ENCODE results near the gene HDAC9.

Gene HDAC9

DNA sequence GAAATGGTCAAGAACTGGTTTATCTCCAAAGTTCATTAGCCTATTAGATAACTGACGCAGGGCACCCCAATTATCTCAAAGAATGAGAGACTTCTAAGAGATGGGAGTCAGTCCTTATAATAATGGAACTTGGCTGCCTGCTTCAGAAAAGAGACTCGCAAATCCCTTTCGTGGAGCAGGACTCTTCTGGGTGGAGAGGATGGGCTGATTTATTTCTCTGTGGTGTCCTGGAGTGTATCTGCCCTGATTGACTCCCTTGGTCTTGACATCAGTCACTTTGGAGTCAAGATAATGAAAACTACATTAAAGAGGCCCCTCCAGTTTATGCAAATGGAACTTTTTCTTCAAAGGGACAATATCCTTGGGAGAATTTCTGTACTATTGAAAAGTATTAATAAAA is 198.9 kb downstream of the HDAC9 start:
- Histone ChIP-seq H3K9ac (ENCODE audit: low read length) (no peak overlapping the region), H3K4me3 (ENCODE audit: low read length) (no peak overlapping the region), H3K9me3 (ENCODE audit: control insufficient read depth, low read length) (no peaks in the 10 kb centered on the region), H3K36me3 (ENCODE audit: control insufficient read depth, insufficient read depth, low read length) (no peaks in the 10 kb centered on the region), H3K27me3 (ENCODE audit: control insufficient read depth, insufficient read depth, low read length) (no peaks in the 10 kb centered on the region), H3K4me1 (ENCODE audit: control insufficient read depth, insufficient read depth, low read length) (no peaks in the 10 kb centered on the region)

DNA sequence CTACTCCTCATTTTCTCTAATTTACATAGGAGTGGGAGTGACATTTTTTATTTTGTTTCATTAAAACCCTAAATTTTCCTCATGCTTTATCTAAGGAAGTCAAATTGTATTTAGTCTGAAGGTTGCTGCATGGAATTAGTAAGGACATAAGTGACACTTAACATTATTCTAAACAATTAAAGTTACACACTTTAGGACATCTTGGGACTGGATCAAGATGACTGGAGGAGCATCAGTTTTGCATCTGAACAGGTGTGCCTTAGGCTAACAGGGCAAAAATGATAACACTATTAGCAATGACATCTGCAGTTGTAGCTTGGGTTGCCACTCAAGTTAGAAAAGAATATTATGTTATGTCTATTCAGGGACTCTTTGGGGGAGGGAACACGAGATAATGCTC is 199.4 kb downstream of the HDAC9 start:
- H3K9ac ChIP-seq (ENCODE audit: low read length) = no peak overlapping the region
- no peaks in the 10 kb centered on the region for H3K36me3 ChIP-seq (ENCODE audit: control insufficient read depth, insufficient read depth, low read length)
- H3K27me3 ChIP-seq (ENCODE audit: control insufficient read depth, insufficient read depth, low read length) = no peaks in the 10 kb centered on the region
- H3K4me1 ChIP-seq (ENCODE audit: control insufficient read depth, insufficient read depth, low read length) = no peaks in the 10 kb centered on the region
- H3K4me3 ChIP-seq (ENCODE audit: low read length) = no peak overlapping the region
- no peaks in the 10 kb centered on the region for H3K9me3 ChIP-seq (ENCODE audit: control insufficient read depth, low read length)

DNA sequence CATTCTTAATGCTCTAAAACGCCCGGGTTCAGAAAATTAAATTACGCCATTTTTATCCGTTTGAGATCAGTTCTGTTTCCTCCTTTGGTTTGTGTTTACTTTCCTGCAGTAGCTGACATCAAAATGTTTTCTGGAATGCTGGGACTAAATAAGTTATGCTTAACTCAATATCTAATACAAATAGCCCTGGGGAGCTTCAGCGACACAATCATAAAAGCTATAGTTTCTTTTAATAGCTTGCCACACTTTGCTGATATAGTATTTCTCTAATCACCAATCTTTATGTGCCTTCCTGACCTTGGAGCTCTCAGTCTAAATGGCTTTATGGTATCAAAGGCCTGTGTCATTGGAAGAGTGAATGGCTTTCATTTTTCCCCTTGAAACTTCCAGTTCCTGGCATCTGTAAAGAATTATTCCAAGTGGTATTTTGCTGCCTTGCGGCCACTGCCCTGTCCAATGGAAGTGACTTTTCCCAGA is 202.7 kb downstream of the HDAC9 start:
- Histone ChIP-seq H3K4me3 (ENCODE audit: low read length) (no peak overlapping the region), H3K9ac (ENCODE audit: low read length) (no peak overlapping the region), H3K27me3 (ENCODE audit: control insufficient read depth, insufficient read depth, low read length) (no peaks in the 10 kb centered on the region), H3K9me3 (ENCODE audit: control insufficient read depth, low read length) (no peaks in the 10 kb centered on the region), H3K36me3 (ENCODE audit: control insufficient read depth, insufficient read depth, low read length) (no peaks in the 10 kb centered on the region), H3K4me1 (ENCODE audit: control insufficient read depth, insufficient read depth, low read length) (no peaks in the 10 kb centered on the region)

DNA sequence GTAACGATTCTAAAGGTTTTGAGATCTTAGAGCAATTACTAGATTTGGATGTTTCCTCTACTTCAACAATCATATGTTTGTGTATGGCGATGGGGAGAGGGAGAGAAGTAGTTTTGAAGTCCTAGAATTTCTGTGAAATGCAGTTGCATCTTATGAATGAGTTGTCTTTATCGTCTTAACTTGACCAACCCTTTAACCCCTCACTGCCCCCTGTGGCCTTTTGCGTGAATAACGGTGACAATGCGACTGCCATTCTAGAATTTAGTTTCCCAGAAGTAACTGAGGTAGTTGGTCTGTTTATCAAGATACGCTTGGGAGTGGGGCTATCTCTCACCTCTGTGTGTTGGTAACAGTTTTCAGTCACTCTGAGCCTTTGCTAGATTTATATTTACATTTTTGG is 204.6 kb downstream of the HDAC9 start:
- no peak overlapping the region for H3K4me3 ChIP-seq (ENCODE audit: low read length)
- no peaks in the 10 kb centered on the region for H3K36me3 ChIP-seq (ENCODE audit: control insufficient read depth, insufficient read depth, low read length)
- H3K9ac ChIP-seq (ENCODE audit: low read length) = no peak overlapping the region
- H3K27me3 ChIP-seq (ENCODE audit: control insufficient read depth, insufficient read depth, low read length) = no peaks in the 10 kb centered on the region
- no peaks in the 10 kb centered on the region for H3K4me1 ChIP-seq (ENCODE audit: control insufficient read depth, insufficient read depth, low read length)
- H3K9me3 ChIP-seq (ENCODE audit: control insufficient read depth, low read length) = no peaks in the 10 kb centered on the region

DNA sequence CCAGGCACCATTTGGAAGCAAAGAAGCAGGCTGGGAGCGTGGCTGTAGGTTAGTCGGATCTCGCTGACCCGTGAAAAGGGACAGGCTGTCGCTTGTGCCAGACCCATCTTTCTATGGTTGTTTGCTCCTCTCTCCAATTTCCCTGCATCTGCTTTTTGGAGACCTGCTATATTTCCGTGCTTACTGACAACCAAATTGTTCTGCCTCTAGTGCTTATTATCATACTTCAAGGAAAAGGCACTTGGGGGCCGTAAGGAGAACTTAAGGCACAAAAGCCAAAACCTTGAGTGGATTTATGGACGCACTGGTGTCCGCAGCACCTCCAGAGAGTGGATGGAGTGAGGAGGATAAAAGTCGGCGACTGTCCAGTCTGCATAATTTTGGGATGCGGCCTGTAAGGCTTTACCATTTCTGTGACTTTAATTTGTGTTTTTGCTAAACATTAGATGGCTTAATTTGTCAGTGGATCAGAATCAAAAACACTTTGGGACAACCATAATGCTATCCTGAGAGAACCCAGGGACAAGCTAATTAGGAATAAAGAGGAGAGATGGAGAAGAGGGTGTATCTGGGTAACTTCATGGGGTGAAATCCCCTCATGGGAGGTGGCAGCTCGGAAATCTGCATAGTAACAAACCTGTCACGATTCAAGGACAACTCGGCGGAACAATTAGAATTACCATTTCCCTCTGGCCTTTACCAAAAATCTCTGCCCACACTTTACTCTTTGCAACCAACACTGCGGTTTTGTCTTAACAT is 206.7 kb downstream of the HDAC9 start:
- no peaks in the 10 kb centered on the region for H3K36me3 ChIP-seq (ENCODE audit: control insufficient read depth, insufficient read depth, low read length)
- H3K4me3 ChIP-seq (ENCODE audit: low read length) = no peak overlapping the region
- H3K4me1 ChIP-seq (ENCODE audit: control insufficient read depth, insufficient read depth, low read length) = no peaks in the 10 kb centered on the region
- no peaks in the 10 kb centered on the region for H3K9me3 ChIP-seq (ENCODE audit: control insufficient read depth, low read length)
- H3K27me3 ChIP-seq (ENCODE audit: control insufficient read depth, insufficient read depth, low read length) = no peaks in the 10 kb centered on the region
- H3K9ac ChIP-seq (ENCODE audit: low read length) = no peak overlapping the region

DNA sequence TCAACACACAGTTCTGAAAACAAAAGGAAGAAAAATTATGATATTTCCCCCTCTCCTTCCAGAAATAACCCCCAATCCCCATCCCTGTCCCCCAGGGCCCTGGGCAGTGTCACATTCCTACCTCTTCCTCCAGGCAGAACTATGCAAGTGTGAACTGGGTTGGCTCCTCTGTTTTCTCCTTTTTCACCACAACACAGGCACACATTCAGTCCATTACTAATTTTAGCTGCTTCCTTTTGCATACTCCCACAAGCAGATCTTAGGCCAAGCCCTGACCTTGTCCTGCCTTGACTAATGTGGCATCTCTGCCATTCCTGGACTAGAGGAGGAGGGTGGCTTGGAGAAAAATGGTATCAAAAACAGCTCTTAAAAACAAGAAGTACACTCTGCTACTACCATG is 208.1 kb downstream of the HDAC9 start:
- Histone ChIP-seq H3K27me3 (ENCODE audit: control insufficient read depth, insufficient read depth, low read length) (no peaks in the 10 kb centered on the region), H3K4me1 (ENCODE audit: control insufficient read depth, insufficient read depth, low read length) (no peaks in the 10 kb centered on the region), H3K4me3 (ENCODE audit: low read length) (no peak overlapping the region), H3K9me3 (ENCODE audit: control insufficient read depth, low read length) (no peaks in the 10 kb centered on the region), H3K9ac (ENCODE audit: low read length) (no peak overlapping the region), H3K36me3 (ENCODE audit: control insufficient read depth, insufficient read depth, low read length) (no peaks in the 10 kb centered on the region)

DNA sequence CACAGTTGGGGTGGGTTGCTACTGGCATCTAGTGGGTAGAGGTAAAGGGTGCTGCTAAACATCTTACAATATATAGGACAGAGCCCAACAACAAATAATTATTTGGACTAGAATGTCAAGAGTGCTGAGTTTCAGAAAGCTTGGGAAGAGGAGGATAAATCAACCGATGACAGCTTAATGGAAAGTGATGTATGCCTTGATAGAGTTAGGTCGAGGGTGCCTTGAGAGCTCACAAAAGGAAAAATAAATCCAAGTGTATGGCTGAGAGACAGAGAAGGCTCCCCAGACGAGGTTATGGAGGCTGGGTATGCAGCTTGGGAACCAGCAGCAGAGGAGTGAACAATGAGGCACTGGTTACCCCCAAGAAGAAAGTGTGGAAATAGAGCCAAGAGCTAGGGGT is 211.1 kb downstream of the HDAC9 start:
- Histone ChIP-seq H3K9ac (ENCODE audit: low read length) (no peak overlapping the region), H3K4me3 (ENCODE audit: low read length) (no peak overlapping the region), H3K9me3 (ENCODE audit: control insufficient read depth, low read length) (no peaks in the 10 kb centered on the region), H3K36me3 (ENCODE audit: control insufficient read depth, insufficient read depth, low read length) (no peaks in the 10 kb centered on the region), H3K27me3 (ENCODE audit: control insufficient read depth, insufficient read depth, low read length) (no peaks in the 10 kb centered on the region), H3K4me1 (ENCODE audit: control insufficient read depth, insufficient read depth, low read length) (no peaks in the 10 kb centered on the region)

DNA sequence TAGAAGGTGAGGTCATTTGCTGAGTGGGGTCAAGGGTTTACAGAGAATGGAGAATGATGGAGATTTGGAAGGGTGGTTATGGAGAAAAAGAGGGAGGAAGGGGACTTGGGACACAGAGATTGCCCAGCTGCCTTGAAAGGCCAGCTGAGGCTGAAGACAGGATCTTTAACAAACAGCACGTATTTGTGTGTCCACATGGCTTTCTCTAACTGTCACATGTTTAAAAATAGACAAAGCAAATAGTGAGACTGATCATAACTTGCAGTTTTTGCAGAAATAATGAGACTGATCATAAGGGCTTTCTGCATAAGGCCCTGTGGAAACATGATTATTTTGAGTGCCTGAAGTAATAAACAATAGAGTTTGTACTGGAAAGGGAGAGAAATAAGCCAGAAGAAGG is 212.7 kb downstream of the HDAC9 start:
- H3K27me3 ChIP-seq (ENCODE audit: control insufficient read depth, insufficient read depth, low read length) = no peaks in the 10 kb centered on the region
- no peak overlapping the region for H3K9ac ChIP-seq (ENCODE audit: low read length)

DNA sequence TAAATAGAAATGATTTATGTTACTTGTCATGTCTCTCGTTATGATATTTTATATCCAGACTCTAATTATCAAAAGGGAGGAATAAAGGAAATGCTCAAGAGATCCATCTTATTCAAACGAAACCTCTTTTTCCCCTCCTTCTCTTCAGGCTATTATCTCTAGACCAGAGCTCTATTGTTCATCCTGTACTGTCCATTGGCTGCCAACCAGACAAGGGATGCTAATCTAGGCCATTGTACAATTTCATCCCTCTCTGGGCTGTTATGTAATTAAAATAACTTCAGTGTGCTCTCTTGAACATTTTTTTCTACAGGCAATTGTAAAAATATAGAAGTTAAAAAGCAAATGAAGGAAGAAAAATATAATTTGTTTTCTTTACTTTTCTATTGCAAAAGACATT is 220.4 kb downstream of the HDAC9 start:
- H3K4me3 ChIP-seq (ENCODE audit: low read length) = no peak overlapping the region
- H3K27me3 ChIP-seq (ENCODE audit: control insufficient read depth, insufficient read depth, low read length) = no peaks in the 10 kb centered on the region
- H3K9ac ChIP-seq (ENCODE audit: low read length) = no peak overlapping the region
- no peaks in the 10 kb centered on the region for H3K36me3 ChIP-seq (ENCODE audit: control insufficient read depth, insufficient read depth, low read length)
- no peaks in the 10 kb centered on the region for H3K9me3 ChIP-seq (ENCODE audit: control insufficient read depth, low read length)
- H3K4me1 ChIP-seq (ENCODE audit: control insufficient read depth, insufficient read depth, low read length) = no peaks in the 10 kb centered on the region

More for the DNA sequence above, 212.7 kb downstream of the HDAC9 start:
- Histone ChIP-seq H3K4me3 (ENCODE audit: low read length) (no peak overlapping the region), H3K36me3 (ENCODE audit: control insufficient read depth, insufficient read depth, low read length) (no peaks in the 10 kb centered on the region), H3K4me1 (ENCODE audit: control insufficient read depth, insufficient read depth, low read length) (no peaks in the 10 kb centered on the region), H3K9me3 (ENCODE audit: control insufficient read depth, low read length) (no peaks in the 10 kb centered on the region)

DNA sequence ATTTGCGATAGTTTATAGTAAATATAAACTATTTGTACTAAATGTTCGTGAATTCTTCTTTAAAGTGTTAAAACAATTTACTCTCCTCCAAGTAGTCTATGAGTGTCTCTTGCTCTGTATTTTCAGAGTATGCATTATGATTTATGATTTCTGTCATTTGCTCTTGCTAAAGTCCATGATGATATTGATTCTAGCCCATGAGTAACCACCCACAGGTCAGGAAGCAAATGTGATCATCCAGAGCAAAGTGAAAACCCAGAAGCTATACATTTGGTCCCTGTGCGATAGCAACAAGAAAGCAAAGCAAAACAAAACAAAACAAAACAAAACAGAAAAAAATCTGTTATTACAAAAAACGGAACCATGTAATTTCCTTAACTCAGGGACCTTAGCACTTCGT is 225.9 kb downstream of the HDAC9 start:
- H3K4me1 ChIP-seq (ENCODE audit: control insufficient read depth, insufficient read depth, low read length) = no peaks in the 10 kb centered on the region

DNA sequence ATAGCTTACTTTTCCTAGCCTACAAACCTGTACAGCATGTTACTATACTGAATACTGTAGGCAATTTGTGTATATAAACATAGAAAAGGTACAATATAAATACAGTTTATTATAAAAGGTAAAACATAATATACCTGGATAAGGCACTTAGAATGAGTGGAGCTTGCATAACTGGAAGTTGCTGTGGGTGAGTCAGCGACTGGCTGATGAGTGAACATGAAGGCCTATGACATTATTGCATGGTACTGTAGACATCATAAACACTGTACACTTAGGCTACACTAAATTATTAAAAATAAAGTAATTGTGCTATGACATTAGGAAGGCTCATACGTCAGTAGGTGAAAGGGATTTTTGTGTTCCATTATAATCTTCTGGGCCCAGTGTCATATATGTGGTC is 228.8 kb downstream of the HDAC9 start:
- Histone ChIP-seq H3K4me3 (ENCODE audit: low read length) (no peak overlapping the region), H3K9me3 (ENCODE audit: control insufficient read depth, low read length) (no peaks in the 10 kb centered on the region), H3K36me3 (ENCODE audit: control insufficient read depth, insufficient read depth, low read length) (no peaks in the 10 kb centered on the region), H3K27me3 (ENCODE audit: control insufficient read depth, insufficient read depth, low read length) (no peaks in the 10 kb centered on the region), H3K9ac (ENCODE audit: low read length) (no peak overlapping the region), H3K4me1 (ENCODE audit: control insufficient read depth, insufficient read depth, low read length) (no peaks in the 10 kb centered on the region)

More for the DNA sequence above, 225.9 kb downstream of the HDAC9 start:
- no peak overlapping the region for H3K9ac ChIP-seq (ENCODE audit: low read length)
- H3K4me3 ChIP-seq (ENCODE audit: low read length) = no peak overlapping the region
- no peaks in the 10 kb centered on the region for H3K27me3 ChIP-seq (ENCODE audit: control insufficient read depth, insufficient read depth, low read length)
- no peaks in the 10 kb centered on the region for H3K36me3 ChIP-seq (ENCODE audit: control insufficient read depth, insufficient read depth, low read length)
- no peaks in the 10 kb centered on the region for H3K9me3 ChIP-seq (ENCODE audit: control insufficient read depth, low read length)

DNA sequence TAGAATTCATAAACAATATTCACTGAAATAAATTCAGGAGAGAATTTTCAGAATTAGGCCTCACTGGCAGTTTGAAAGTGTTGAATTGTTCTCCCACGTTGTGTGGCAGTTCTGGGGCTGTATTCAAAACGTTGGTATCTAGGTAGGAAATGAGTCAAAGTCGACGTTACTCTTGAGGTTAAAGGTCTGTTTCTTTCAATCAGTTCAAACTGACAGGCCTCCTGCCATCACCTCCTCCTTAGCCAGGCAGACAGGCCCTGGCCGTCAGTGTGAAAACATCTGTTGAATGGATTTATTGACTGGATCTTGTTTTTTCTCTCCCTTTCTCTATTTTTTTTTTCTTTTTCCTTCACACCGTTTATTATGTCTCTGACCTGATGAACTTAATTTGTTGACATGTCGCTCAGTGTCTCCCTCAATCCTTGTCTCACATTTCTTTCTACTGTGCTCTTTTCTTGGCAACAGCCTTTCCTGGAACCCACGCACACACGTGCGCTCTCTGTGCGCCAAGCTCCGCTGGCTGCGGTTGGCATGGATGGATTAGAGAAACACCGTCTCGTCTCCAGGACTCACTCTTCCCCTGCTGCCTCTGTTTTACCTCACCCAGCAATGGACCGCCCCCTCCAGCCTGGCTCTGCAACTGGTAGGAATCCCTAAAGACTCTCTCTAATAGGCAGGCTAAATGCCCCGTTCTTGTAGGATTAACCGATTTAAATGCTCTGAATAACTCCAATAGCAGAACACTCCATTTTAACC is 231.7 kb downstream of the HDAC9 start:
- Histone ChIP-seq H3K9me3 (ENCODE audit: control insufficient read depth, low read length) (no peaks in the 10 kb centered on the region), H3K27me3 (ENCODE audit: control insufficient read depth, insufficient read depth, low read length) (no peaks in the 10 kb centered on the region), H3K9ac (ENCODE audit: low read length) (no peak overlapping the region), H3K36me3 (ENCODE audit: control insufficient read depth, insufficient read depth, low read length) (no peaks in the 10 kb centered on the region), H3K4me1 (ENCODE audit: control insufficient read depth, insufficient read depth, low read length) (no peaks in the 10 kb centered on the region), H3K4me3 (ENCODE audit: low read length) (no peak overlapping the region)
